Fibroblast of skin of left quadriceps (primary cell): Measurements from ENCODE around the gene CCDC85A.

Source experiments
- DNase-seq, 2 experiments: peaks; one replicate each; pipeline ENCODE4 v3.0.0-alpha.2; 2013; ENCODE audit warnings: low read depth in 2 of 2

The CCDC85A gene

DNA sequence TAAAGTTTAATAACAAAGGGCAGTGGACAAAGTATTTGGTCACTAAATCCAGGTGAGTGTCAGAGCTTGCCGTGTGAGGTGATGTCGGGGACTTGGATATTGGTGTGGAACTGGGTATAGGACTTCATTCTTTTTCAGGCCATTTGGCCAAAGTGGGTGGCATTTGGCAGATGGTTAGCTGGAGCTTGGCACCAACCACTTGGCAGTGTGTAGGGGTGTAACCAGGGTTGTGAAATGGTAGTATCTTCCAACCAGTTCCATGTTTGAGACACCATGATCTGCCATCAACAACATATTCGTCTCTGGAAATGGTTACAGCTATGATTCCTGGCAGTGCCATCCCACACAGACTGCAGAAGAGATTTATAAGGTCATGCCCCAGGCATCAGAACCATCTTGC lies 113.9 kb downstream of the CCDC85A start:
- DNase-seq: no peak

DNA sequence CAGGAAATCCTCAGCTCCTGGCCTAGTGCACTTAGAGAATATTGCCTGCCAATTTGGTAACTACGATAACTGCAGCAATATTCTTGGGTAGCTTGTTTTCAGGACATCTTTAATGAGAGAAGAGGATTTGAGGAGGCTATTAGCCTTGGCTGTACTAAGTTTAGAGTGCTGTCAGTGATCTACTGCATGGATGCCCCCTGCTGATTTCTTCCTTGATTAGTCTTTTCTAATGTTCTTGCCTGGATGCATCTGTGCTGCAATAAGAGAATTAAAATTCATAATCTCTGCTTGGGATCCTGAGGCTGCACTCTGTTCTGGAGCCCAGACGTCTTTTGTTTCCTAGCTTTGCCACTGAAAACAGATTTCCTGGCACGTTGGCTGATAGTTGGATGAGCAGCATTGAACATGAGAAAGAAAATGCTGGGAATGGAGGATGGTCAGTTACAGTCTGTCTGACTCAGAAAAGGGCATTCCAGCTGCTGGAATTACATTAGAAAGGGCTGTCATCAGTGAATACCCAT lies 115.4 kb downstream of the CCDC85A start:
- peak; percentile 28 to 37 for DNase-seq

DNA sequence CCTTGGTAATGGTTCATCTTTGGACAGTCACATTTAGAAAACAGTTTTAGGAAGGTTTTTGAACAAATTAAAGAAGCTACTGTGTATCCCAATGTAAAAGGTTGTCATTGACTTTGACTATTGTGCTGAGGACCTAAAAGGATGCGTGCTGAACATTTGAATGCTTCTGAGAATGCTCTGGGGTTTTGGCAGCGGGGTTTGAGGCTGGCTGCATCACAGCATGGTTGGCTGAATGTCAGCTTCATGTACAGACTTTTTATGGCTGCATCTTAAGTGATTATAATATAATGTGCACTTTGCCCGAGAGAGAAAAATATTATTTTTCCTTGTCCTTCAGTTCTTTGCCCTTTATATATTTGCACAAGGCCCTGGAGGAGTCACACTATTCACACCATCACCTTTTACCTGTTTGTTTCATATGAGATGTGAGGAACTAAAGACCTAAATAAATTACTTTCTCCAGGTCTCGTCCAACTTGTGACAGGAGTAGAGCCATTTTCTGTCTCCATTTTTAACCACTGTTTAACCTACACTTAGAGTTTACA lies 125.9 kb downstream of the CCDC85A start:
- no peak for DNase-seq

GRCh38 chr2:56313500-56313921 lies 129.7 kb downstream of the CCDC85A start:
- no peak for DNase-seq

GRCh38 chr2:56314371-56314770 lies 130.6 kb downstream of the CCDC85A start:
- no peak for DNase-seq

DNA sequence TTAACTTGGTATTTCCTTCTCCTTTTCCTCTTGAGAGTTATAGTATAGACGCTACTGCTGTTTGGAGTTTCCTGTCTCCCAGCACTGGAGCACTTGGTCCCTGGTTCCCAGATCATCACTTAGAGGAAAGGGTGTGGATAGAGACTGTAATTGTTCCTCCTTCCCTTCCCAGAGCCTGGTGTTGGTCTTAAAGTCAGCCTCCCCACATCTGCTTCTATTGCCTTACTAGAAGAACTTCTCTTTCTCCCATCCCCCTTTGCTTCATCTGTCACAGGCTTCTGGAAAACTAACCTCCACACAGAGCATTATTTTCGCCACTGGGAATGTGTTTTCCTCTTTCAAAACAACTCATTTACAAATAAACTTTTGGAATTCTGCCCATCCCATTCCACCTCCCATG lies 131.0 kb downstream of the CCDC85A start:
- no peak for DNase-seq

DNA sequence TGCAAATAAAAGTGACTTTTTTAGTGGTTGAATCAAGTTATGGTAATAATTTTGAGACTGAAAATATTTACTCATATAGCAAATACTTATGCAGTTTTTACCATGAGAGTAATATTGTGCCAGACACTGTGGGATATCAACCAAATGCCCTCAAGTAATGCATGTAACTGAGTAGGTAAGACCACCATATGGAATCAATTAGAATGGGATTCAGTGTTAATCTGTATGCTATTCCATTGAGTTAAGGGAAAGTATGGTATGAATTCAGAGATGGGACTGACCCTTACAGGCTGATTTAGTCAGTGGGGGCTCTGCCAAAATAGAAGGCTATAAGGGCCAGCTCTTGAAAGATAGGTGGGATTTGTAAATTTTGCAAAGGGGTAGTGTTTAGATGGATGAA lies 131.6 kb downstream of the CCDC85A start:
- peak in 1 of 2 experiments; percentile 29 for DNase-seq

DNA sequence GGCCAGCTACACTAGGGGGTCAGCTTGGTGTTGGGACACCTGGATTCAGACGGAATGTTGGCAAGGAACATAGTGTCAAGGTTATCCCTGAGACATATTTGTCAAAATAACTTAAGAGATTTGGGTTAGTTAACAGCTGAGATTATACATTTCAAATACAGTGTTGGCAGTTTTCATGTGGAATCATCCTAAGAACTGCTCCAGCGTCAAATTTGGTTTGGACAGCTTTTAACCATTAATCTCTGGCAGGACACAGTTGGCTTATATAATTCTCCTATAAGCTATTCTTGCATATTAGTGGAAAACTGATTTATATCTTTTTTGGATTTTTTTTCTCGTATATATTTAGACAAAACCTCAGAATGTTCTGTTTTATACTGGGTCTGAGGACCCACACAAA lies 132.2 kb downstream of the CCDC85A start:
- no peak for DNase-seq

DNA sequence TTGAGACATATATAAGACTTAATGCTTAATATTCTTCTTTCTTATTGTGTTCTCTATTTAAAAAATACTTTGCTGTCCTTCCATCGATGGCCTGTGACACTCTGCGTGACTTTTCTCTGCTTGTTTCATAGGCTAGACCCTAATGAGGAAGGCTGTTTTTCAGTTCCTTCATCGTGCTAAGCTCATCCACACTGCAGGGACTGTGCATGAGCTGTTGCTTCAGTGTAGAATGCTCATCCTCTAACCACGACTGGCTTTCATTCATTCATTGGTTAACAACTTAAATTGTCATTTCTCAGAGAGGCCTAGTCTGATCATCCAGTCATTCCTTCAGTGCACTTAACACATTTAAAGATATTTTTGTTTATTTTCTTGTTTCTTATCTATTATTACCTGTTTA lies 134.4 kb downstream of the CCDC85A start:
- no peak for DNase-seq

- DNase-seq: no peak
These were observed 142.0 kb downstream of the CCDC85A start for GRCh38 chr2:56325661-56326345.

DNA sequence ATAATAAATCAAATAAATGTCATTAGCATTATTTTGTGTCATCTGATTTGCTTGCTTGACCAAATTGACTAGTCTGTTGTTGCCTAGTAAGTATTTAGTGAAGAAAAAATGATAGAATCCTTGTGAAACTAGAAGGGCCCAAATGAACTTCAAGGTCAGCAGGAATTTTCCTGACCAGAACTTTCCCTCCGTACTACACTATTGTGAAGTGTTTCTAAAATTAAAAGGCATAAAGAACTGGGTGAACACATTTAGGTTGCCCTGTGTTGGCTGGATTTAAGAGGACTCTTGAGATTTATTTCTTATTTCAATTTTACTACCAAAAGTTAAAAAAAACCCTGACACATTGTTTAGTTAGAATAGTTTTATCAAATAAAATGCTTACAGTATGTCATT lies 142.6 kb downstream of the CCDC85A start:
- no peak for DNase-seq

DNA sequence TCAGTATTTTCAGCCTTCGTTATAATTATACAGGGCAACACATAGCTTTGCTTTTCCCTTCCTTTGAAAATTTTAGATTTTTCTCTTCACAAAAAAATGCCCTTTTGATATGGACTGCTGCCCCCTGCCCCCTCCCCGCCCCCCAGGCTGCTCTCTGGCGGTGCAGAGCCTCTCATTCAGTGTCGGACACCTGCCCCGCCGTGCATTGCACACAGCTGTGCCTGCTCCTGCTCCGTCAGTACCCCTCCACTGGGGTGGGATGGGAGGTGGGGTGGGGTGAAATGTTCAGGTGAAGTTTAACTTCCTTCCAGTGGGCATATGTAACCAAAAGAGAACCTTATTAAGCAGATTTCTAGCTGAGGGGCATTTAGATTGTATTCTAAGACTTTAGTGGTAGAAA lies 148.0 kb downstream of the CCDC85A start:
- no peak for DNase-seq

DNA sequence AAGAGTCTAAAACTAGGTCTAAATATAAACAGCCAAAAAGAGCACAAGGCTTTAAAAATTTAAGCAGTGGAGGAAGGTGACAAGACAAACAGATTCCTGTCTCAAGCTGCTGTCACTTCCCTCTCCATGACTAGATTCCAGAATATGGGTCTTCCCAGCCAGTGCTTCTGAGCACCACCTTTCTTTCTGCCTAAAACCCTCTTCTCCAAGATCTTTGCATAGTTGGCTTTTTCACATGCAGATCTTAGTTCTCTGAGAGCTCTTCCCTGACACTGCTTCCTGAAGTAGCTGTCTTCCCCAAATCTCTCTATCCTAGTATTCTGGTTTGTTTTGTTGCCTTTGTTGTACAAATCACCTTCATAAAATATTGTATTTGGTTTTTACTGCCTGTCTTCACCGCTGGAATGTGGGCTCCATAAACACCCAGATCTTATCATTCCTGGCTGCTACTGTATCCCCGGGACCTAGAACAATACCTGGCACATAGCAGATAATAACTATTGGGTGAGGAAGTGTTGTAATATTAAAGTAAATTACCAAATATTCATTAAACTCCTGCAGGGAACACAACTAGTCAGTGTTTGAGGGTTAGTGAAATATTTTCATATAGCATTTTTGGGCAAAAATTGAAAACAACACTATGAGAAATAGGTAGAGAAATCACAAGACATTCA lies 150.2 kb downstream of the CCDC85A start:
- DNase-seq: no peak

DNA sequence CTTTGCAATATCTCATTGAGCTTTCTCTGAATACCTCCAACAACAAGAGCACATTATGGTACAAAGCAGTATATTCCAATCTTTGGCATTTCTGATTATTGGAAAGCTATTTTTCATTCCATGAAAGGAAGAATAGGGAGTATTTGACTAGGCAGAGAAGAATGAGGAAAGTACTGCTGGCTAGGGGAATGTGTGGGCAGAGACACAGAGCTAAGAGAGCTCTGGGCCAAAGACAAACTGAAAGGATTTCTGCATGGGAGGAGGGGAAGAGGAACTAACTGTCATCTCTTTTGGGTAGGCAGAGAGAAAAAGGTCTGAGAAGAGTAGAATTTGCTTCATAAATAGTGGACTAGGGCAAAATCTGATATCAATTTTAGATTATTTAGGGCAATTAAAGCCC lies 150.8 kb downstream of the CCDC85A start:
- DNase-seq: no peak

- DNase-seq: peak in 1 of 2 experiments; percentile 12
These were observed 151.3 kb downstream of the CCDC85A start for GRCh38 chr2:56335101-56335500.

DNA sequence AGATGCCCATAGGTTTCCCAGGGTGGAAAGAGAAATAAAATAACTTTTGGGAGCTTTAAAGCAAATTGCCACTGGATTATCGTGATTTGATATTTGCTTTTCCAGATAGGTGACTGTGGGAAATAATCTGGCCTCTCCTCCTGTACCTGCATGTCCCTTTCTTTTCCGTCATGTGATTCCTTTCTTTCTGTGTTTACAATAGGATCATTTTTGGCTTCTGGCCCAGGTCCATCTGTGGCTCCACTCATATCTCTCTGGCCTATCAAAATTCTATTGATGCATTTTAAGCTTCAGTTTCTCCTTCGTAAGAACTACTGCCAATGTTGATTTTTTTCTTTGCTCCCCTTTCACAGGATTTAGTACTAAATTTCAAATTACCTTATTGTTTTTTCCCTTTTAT lies 153.6 kb downstream of the CCDC85A start:
- DNase-seq: no peak

GRCh38 chr2:56338232-56338631 lies 154.4 kb downstream of the CCDC85A start:
- DNase-seq: no peak

- no peak for DNase-seq
These were observed 161.0 kb downstream of the CCDC85A start for GRCh38 chr2:56344771-56345170.

DNA sequence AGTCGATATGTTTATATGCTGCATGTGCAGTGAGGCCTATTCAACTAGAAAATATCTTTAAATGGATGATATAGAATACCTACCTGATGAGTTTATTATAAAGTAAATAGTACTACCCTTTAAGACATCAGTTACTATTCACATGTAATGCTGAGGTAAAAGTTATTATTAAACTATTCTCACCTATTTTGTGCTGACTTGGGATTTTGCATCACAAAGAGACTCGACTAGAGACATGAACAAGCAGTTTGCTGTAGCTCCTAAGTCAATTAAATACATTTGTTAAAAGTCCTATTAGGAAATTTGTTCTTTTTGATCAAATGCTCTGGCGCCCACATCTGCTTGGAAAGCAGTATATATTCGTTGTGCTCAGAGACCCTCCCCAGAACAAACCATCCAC lies 164.1 kb downstream of the CCDC85A start:
- DNase-seq: no peak

GRCh38 chr2:56348392-56349210 lies 164.8 kb downstream of the CCDC85A start:
- no peak for DNase-seq

- no peak for DNase-seq
These were observed 174.0 kb downstream of the CCDC85A start for GRCh38 chr2:56357655-56358295.

DNA sequence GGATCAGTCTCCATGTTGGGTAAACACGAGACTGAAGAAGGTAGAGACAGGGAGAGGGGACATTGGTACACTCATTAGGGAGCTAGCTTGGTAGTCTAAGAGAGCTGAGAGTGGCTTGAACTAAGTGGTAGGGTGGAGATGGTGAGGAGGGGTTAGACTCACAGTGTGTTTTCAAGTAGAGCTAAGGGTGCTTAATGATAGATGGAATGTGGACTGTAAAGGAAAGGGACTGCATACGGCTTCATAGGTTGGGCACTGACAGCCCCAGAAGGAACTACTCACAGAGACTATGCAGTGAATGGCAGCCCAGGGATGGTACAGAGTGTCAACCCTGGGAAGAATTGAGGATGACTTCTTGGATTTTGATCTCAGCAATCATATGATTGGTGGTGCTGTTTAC lies 178.1 kb downstream of the CCDC85A start:
- DNase-seq: no peak
